HG02938 (cell line): Measurements from ENCODE around the gene PKP2.
A peak's percentile ranks its signal among the peaks of the same experiment; 100 is the strongest.

ENCODE experiments used
- ATAC-seq: cut with Tn5 transposase; IDR thresholded peaks from one replicate; pipeline ENCODE4 v1.9.1; 2021; ENCODE audit warnings: mild to moderate bottlenecking, moderate library complexity; ENCODE audit not compliant: unreplicated experiment

PKP2 gene

GRCh38 chr12:32896432-32897280, at the start of gene PKP2:
Gene PKP2 (minus strand): TSS chr12:32896777. CDS start chr12:32896731, 46 bp downstream.
- ATAC-seq, result no peak

GRCh38 chr12:32944195-32944594, 47.6 kb upstream of the PKP2 start:
- ATAC-seq, result no peak

DNA sequence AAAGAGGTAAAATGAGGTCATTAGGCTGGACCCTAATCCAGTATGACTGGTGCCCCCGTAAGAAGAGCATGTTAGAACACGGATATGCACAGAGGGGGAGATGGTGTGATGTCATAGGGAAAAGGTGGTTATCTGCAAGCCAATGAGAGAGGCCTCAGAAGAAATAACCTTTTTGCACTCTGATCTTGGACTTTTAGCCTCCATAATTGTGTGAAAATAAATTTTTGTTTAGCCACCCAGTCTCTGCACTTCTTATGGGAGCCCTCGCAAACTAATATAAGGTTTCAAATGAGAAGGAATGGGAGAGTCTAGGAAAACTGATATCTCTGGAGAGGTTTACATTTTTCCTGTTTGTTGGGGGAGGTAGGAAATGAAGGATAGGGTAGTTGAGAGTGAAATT, 43.2 kb upstream of the PKP2 start:
- ATAC-seq, result no peak

DNA sequence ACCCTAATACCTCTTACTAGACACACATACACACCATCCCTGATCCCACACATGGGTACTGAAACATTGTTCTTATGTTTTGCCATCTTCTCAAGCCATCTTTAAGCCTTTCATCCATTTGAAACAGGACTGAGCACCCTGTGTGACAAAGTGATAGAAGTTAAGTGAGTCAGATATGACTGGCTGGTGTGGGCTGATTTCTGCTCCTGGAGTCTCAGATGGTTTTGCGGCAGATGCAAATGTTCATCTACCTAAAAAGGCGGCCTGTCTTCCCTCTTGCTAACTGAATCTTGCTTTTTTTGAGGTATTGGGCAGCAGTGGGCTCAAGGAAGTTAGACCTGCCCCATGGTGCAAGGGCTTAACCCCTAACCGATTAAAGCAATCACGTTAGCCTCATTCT, 30.4 kb upstream of the PKP2 start:
- no peak for ATAC-seq

GRCh38 chr12:32926356-32926755, 29.8 kb upstream of the PKP2 start:
- ATAC-seq, result no peak

GRCh38 chr12:32922546-32923297, 26.1 kb upstream of the PKP2 start:
- ATAC-seq, result no peak

- ATAC-seq, result no peak
Observed at GRCh38 chr12:32921397-32921796, 24.8 kb upstream of the PKP2 start.

DNA sequence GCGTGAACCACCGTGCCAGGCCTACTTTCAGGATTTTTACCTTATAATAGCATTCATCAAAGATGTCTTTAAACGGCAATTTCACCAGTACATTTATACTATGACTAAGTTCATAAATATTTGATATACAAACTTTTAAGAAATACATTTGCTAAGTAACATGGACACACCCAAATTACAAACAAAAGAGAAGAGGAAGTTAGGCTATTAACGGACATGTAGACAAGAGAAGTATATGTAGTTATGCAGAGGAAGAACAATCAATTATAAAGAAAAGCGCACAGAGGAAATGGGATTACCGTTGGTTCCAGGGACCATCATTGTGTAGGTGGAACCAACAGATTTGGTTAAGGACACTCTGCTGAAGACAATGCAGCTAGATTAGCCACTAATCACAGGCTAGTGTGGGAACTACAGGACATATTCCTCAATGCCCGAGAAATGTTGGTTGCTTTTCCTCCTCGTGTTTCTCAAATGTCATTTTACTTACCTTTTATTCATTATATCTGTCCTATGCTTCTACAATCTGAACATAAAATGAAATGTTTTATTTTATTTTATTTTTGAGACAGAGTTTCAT, 24.0 kb upstream of the PKP2 start:
- ATAC-seq, result no peak

DNA sequence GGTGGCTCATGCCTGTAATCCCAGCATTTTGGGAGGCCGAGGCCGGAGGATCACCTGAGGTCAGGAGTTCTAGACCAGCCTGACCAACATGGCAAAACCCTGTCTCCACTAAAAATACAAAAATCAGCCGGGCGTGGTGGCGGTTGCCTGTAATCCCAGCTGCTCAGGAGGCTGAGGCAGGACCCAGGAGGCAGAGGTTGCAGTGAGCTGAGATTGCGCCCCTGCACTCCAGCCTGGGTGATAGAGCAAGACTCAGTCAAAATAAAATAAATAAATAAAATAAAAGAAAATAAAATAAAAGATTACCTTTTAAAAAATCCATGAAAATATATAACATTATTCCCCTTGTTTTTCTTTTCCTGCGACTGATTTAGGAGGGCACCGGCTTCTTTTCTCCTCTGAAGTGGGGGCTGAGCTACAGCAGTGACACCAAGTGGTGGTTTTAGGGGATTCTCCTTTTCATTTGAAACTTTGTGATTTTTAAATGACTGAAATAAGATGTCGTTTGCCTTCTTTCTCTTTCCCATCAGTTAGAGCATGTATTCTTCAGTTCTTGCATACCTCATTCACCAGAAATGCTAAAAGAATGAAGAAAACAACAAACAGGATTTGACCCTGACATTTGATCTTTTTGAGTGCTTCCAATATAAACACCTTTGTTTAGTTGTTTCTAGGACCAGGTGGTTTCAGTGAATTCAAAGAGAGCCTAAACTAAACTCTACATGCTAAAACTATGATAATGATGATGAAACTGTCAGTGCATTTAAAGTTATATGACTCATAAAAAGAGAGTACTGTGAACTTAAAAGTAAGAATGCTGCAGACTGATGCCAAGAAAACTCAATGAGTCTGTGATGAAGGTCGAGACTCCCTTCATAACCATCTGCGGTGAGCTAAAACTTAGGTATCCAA, 22.6 kb upstream of the PKP2 start:
- ATAC-seq, result peak; percentile 75

DNA sequence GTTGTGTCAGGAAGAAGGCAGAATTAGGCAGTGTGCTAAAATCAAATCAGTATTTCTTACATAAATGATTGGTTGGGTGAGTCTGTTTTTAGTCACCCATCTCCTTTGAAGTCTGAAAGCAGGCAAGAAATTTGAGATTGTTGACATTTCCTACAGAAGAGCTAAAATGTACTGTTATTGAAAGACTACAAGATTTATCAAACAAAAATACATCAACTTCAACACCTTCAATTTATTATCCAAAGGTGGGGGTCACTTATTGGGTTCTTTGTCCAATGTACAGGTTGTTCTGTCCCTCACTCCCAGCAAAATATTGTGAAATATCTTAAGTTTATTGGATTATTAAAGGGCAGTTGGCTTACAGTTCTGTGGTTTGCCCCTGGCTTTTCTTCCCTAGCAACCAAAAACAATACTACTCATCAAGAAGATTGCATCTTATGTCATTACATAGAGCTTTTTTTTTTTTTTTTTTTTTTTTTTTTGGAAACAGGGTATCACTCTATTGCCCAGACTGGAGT, 20.6 kb upstream of the PKP2 start:
- ATAC-seq, result no peak

- ATAC-seq, result no peak
Observed at GRCh38 chr12:32907898-32908476, 11.4 kb upstream of the PKP2 start.

- no peak for ATAC-seq
Observed at GRCh38 chr12:32907166-32907565, 10.6 kb upstream of the PKP2 start.

GRCh38 chr12:32906399-32907165, 10.0 kb upstream of the PKP2 start:
- ATAC-seq, result peak; percentile 97

DNA sequence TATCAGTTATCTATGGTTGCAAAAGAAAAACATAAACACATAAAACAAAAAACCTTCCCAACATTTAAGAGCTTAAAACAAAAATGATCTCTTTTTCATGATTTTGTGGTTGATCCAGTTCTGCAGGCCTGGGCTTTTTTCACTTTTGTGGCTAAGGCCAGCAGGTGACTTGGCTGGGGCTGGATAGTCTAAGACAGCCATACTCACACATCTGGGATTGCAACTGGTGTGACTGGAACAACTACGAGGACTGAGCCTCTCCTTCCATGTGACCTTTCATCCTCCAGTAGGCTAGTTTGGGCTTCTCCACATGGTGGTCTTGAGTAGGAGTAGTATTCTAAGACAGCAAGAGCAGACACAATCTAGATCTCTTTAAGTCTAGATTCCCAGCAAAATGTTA, 7.2 kb upstream of the PKP2 start:
- no peak for ATAC-seq

DNA sequence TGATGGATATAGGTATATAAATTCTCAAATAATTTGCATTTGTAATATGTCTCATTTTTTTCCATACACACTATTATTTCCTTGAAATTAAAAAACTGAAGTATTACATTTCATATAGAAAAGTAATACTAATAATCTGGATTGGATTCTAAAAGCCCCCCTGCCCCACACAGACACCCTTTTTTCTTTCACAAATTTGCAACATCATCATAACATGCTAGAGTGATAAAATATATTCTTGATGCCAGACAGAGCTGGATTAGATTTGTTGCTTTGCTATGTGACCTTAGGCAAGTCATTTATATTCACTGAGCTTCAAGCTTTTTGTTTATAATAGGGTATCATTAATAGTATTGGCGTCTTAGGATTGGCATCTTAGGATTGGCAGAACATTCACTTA, 6.7 kb upstream of the PKP2 start:
- ATAC-seq, result no peak

GRCh38 chr12:32902287-32902997, 5.9 kb upstream of the PKP2 start:
- peak; percentile 52 for ATAC-seq

GRCh38 chr12:32901553-32901952, 5.0 kb upstream of the PKP2 start:
- ATAC-seq, result no peak

GRCh38 chr12:32897687-32898573, 1.4 kb upstream of the PKP2 start:
- ATAC-seq, result no peak
